Hematopoietic multipotent progenitor cell treated with erythropoietin and hydrocortisone succinate and interleukin-3 and kit ligand, for 8 days (in vitro differentiated cells): ENCODE results near the gene PRUNE2.

Experiments
- DNase-seq: peaks from one replicate; pipeline ENCODE4 v3.0.0-alpha.2; 2015

Gene PRUNE2

DNA sequence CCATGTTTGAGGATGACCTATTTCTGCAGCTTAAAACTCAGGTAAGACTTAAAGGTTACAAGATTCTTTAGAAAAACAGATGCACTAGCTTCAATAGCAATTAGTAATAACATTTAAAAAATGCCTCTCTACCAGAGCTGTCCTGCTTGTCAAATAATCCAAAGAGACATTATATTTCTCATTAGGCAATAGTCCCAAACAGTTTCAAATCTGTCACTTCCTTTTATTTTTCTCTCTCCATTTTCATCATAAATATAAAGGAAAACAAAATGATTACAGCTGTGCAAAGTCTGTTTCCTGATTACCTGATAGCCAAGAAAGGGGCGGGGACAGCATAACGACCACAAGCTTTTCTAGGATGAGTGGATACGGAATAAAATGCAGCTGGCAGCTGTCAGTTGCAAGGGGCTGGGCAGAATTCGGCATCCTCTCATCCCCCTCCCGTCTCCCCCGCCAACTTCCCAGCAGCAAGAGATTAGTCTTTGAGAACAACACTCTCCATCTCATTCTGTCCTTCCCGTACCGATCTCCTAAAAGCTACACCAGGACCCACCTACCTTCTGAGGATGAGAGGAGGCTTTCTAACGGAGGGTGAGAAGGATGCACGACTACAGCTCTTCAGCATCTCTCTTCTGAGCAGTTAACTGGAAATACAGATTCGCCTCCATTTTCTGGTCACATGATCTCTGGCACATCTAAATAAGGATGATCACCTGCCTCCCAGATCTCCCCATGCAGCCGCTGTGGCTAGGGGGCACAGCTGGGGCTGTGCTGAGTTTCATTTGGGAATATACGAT lies 214.2 kb downstream of the PRUNE2 start:
- DNase-seq: no peak

DNA sequence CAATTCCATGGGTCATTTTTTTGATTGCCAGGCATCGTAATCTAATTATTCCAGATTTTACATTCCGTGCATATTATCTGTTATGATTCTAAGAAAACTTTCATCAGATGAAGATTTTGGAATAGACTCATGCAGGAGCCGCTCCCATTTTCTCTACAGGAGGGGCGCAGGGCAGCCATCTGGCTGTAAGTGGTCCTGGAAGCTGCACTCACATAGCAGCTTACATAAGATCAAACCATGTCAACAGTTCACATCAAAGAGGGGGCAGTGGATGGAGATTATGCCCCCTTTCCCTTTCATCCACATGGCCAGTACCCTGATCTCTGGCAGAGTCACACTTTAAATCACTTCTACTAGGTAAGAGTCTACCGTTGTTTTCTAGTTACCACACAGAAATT lies 214.9 kb downstream of the PRUNE2 start:
- DNase-seq: no peak

DNA sequence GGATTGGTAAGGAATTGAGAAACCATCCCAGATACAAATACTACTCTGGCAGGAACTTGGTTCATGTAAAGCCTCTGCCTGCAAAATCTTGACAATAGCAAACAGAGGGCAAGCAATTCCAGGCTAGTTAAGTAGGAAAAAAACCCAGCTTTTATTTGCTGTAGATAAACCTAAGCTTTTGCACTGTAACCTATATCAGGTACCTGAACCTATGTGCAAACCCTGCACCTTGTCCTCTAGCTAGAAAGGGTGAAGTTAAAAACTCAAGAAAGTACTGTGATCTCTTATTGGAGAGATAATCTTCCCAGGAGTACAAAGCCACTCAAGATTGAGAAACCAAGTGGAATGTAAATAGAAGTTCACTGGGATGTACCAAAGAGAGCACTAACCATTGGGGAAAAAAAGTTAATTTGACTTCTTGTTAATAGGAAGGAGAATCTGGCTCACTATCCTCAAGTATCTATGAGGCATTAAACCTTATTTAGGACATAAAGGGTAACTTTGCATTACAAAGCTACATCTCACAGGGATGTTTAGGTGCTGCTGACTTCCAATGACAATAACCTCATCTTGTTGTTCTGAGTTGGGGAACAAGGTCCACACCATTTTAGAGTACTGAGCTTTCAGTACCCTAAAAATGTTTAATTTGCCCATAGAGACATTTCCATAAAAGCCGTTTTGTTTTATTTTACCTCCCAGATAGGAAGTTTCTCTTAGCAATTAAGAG lies 215.5 kb downstream of the PRUNE2 start:
- no peak for DNase-seq

DNA sequence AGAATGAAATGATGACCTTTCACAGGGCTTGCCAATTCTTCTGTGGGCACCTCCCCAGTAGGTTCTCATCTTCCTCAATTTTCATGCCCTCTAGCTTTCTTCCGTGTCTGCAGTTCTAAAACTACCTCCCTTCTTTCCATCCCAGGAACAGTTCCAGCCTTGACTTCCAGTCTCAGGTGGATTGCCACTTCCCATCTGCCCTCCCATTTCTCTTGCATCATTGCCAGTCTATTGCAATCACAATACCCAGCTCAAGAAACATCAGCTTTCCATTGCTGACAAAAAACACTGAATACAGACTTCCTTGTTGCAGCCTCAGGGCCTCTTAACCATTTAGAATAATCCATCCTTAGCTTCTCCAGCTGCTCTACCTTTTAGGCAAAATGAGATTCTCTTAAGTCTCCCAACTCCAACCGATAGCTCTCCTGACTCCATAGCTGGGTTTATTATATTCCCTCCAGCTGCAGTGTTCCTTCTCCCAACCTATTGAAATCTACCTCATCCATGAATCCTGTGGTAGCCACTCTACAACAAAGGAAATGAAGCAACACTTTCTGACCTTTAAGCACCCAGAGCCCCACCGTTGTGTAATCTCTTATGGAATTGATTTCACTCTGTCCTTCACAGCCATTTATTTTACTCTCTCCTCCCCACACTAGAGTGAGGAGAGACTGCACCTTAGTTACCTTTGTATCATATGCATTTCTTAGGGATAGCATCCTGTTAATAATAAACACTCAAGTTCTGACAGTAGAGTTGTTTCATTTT lies 217.3 kb downstream of the PRUNE2 start:
- DNase-seq: no peak

DNA sequence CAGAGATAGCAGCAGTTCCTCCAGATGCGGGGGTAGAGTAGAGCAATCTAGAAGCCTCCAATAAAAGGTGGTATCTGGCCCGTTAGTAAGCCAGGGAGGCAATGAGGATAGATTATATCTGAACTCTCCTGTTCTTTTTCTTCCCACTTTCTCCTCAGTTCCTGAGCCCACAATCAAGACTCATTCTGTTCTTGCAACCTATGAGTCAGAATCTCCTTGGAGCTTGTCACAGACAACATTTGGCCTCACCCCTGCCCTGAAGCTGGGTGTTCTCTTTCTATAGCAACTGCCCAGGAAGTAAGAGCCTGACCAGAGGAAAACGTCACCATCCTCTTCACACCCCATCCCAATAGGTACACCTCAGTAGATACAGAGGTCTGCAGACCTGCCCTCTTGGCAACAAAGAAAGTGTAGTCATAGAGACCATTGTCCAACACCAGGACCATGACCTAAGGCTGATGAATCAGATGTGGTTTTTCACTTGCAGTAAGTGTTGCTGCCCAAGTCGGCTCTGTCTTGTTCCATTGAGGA lies 218.0 kb downstream of the PRUNE2 start:
- DNase-seq: no peak

DNA sequence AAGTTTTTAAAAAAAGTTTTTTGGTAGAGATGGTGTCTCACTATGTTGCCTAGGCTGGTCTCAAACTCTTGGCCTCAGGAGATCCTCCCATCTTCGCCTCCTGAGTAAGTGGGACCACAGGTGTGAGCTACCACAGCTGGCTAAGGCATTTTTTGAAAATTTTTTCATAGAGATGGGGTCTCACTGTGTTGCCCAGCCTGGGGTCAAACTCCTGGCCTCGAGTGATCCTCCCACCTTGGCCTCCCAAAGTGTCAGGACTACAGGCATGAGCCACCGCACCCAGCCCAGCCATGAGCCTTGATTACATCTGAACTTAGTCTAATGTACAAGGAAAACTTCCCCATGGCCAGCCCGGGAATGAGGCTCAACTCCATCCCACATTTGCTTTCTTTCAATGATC lies 219.2 kb downstream of the PRUNE2 start:
- DNase-seq: no peak

DNA sequence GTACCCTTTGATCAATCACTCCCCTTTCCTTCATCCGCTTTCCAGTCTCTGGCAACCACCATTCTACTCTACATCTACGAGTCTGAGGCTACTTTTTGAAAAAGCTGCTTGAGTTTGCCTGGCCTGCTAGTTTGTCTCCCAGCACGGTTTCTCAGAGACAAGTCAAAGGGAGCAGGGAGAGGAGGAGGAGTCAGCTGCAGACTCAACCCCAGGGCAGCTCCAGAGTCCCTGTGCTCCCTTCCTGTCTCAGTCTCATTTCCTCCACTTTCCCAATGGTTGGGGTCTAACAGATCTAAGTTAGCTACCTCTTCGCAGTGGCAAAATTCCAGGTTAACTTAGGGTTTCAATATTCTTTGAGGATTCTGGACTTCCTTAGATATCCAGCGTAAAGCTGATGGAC lies 221.7 kb downstream of the PRUNE2 start:
- no peak for DNase-seq

DNA sequence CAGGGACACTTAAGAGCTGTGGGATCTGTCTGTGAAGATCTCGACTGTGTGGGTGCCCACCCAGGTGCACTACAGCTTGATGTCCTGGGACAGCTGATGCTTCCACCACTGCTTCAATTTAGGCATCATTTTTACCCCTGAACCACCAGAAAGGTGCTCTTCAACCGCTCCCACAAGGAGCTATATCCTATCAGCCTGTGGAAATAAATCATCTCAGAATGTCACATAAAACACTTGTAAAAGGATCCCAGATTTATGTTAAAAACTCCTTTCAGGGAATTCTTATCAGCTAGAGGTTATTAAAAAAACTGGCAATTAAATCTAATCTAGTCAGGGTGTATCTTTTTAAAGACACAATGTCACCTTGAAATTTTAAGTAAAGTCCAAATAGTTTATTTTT lies 224.4 kb downstream of the PRUNE2 start:
- DNase-seq: no peak

DNA sequence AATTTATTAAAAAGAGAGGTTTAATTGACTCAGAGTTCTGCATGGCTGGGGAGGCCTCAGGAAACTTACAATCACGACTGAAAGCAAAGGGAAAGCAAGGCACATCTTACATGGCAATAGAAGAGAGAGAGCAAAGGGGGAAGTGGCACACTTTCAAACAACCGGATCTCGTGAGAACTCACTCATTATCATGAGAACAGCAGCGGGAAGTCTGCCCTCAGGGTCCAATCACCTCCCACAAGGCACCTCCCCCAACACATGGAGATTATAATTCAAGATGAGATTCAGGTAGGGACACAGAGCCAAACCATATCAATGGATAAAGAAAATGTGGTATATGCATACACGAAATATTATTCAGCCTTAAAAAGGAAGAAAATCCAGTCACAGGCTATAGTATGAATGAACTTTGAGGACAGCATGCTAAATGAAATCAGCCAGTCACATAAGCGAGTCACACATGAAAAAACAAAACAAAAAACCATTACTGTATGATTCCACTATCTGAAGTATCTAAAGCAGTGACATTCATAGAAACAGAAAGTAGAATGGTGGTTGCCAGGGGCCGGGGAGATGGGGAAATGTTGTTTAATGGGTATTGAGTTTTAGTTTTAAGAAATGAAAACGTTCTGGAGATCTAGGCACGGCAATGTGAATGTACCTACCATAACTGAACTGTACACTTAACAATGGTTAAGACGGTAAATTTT lies 225.0 kb downstream of the PRUNE2 start:
- DNase-seq: no peak

DNA sequence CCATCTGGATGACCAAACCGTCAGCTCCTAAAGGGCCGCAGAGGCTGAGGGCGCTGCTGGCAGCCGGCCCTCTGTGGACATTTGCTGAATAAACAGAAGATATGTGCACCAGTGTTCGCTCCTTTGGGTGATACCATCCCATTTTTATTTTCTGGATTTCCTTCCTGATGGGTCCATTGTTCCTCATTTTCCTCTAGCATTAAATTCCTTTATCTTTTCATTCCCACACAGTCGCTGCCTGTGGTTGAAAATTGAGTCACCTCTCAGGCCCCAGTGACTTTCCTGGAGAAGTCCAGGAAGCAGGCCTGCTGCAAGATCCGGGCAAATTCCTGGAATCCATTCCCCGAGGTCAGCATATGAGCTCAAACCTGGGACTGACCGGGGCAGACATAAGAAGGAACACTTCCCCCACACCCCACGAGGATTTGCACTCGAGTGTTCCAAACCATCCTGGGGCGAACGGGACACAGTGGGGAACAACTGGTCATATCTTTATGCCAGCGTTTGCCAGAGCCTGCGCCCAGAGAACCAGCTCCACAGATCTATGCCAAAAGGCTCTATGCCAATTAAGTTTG lies 228.3 kb downstream of the PRUNE2 start:
- no peak for DNase-seq

DNA sequence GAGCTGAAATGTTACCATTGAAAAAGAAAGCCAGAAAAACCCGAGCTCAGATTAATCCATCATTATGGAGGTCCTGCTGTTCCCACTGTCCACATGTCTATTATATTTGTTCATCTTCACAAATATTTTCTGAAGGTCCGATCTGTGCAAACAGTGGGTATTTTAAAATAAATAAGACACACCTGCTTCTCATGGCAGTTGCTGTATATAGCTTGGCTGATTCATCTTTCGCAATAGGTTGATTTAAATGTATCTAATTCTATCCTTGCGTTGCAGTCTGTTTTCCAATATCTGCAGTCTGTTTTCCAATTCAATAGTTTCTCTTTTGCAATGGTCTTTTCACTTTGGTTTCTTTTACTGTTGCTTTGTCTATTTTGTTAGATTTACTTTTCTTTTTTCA lies 229.1 kb downstream of the PRUNE2 start:
- DNase-seq: no peak

DNA sequence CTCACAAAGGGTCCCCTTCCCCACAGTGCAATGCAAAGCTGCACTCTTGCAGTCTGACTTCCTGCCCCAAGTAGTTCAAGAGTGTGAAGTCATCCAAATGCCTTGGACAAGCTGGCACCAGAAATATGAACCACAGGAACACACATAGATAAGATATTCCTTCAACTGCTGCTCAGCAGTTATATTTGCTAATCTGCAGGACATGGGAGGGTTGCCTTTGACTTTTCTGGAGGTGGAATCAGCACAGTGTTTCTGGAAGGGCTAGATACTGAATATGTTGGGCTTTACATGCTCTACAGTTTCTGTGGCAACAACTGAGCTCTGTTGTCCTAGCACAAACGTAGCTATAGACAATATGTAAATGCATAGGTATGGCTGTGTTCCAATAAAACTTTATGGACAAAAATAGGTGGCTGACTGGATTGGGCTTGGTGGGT lies 238.4 kb downstream of the PRUNE2 start:
- DNase-seq: peak; percentile 96

DNA sequence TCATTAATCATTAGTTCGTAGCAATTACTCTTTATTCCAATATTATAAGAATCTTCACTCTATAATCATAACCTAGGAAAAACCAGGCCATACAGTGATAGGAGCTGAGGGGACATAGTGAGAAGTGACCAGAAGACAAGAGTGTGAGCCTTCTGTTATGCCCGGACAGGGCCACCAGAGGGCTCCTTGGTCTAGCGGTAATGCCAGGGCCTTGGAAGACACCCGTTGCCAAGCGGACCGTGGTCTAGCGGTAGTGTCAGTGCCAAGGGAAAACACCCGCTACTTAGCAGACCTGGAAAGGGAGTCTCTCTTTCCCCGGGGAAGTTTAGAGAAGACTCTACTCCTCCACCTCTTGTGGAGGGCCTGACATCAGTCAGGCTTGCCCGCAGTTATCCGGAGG lies 239.9 kb downstream of the PRUNE2 start:
- DNase-seq: peak; percentile 54

DNA sequence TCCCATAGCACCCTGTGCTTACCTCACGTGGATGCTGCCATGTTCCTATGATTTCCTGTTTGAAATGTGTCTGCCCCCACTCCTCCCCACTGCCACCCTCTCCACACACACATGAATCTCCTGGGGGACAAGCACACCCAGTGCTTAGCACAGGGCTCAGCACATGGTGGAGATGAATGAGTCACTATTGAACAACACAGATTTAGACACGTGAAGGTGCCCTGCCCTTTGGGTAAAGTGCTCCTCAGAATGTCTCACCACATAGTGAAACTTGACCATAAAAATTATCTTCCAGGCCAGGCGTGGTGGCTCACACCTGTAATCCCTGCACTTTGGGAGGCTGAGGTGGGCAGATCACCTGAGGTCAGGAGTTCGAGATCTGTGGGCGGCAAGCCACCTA lies 240.5 kb downstream of the PRUNE2 start:
- no peak for DNase-seq

DNA sequence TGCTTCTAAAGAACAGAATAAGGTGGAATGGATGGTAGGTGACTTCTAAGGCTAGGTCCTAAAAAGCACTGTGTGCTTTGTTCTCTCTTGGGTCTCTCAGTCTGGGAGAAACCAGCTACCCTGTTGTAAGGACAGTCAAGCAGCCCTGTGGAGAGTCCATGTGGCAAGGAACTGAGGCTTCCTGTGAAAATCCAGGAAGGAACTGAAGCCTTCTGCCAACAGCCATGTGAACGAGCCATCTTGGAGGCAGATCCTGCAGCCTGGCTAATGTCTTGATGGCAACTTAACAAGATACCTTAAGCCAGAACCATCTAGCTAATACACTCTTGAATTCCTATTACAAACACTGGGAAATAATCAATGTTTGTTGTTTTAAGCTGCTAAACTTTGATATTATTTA lies 241.8 kb downstream of the PRUNE2 start:
- DNase-seq: no peak

DNA sequence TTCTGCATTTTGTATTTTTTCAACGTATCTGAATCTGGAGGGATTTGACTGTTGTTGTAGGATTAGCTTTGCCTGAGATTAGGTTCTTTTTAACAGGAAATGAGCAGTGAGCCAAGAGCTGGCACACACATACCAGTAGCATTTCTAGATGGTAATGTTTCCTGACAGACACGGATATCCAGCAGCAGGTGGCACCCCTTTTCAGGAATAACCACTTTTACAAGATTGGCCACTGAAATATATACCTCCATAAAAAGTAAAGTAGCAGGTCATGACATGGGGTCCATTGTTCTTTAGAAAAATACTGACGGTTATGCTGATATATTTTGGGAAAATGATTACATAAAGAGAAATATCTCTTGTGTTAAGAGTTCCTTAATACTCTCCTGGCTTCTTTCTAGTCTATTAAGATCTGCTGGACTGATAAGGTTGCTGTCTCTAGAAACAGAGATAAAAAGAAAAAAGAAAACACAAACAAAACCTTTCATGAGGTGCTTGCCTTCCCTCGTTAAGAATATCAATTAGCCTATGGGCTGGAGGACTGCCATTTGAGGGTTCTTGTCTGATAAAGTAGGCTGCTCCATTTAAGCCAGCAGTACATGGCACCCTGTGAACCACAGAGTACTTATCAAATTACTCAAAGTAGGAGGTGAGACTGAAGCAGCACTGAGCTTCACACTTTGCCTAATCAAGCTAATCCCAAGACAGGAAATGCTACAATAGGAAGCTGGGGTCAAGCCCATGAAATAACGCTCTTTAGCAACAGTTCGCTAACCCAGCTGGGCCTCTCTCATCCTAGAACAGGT lies 243.2 kb downstream of the PRUNE2 start:
- peak; percentile 69 for DNase-seq

DNA sequence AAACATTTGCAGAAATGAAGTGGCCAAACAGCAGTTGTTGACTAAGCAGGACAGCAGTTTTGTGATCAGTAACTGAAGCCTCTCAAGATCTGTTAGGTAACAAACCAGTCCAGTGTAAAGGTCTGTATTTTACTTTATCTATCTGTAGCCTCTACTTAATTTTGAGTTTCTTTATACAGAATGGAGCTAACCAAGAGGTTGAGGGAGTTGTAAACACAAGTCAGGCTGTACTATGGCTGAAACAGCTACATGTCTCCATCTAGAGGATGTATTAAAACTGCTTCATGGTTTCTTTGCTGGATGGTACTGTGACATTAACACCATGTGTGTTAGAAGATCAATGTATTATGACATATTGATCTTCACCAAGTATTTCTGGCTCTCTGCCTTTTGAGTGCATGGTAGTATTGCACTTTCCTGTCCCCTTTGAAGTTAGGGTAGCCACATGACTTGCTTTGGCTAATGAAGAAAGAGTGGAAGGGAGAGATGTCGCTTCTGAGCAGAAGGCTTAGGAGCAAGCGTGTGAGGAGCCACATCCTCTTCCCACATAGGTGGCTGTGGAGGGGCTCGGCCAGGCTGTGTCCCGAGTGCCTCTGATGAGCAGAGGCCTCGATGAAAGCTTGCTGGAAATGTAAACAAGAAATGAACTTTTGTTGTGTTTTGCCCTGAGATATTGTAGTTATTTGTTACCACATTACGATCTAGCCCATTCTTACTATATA lies 247.2 kb downstream of the PRUNE2 start:
- peak; percentile 87 for DNase-seq

DNA sequence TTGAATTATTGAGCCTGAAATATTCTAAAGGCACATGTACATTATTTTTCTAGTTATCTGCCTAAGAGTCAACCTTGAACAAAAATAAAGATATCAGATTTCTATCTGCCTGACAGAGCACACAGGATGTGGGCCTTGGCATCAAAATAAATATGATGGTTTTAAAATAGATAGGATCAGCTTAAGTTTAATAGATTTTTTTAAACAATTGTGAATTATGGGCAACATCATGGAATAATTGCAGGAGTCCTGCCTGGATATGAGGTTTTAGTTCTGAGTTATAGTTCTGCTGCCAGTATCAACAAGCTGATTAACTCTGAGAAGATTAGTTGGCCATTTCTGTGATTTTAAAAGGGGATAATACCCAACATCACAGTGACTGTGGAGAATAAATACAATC lies 248.6 kb downstream of the PRUNE2 start:
- no peak for DNase-seq

DNA sequence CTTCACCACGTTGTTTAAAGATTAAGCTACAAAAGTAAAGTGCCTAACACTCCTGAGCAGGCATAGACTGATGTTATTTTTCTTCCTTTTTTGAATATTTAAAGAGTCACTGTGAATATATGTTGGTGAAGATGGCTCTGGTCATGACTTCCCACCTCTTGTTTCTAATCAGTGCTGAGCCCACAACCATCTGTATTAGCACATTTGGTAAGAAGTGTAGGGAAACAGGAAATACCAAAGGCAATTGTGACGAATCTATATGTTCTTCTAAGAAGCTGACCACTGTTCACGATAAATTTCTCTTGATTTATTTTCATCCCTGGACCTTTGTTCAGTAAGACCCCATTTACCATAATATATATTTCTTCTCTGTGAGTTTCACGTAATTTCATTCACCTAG lies 249.9 kb downstream of the PRUNE2 start:
- DNase-seq: peak; percentile 40

DNA sequence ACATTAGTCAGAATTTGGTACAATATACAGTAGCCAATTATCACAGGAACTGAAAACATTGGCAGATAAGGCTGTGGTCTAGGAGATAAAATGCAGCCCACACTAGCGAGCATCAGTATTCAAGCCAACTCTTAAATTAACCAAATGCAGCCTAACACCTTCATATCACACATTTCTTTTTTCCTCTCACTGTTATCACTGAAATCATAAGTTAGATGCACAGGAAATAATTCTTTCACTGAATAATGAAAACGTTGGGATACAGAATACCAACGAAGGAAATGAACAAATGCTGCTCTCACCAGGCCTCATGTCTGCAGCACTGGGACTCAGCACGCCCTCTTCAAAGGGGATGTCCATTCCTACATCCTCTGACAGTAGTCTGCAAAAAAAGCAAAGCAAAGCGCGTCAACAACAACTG lies 250.8 kb downstream of the PRUNE2 start:
- DNase-seq: peak; percentile 78

DNA sequence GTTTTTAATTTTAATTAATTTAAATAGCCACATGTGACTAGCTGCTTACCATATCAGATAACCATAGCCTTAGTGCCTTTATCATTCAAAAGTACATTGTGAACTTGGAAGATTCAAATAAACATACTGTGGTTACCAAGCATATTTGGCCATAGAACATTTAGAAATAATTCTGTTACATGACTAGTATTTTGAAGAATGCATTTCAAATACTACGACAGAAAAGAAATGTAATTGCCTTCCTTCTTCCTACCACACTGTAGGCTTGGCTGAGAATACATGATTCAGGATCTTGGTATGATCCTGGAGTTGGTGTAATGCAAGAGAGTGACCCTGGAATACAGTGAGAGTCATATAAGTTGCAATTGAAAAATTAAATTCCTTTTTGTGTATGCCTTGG lies 251.3 kb downstream of the PRUNE2 start:
- DNase-seq: no peak
